CD4-positive, alpha-beta T cell treated with Interferon gamma for 1 hour (primary cell): ENCODE results near the gene SLC25A25.

Source experiments
- DNase-seq: peaks from one replicate; pipeline ENCODE4 v3.0.0-alpha.2; 2020

SLC25A25 gene

GRCh38 chr9:128149001-128149701 lies 81.1 kb downstream of the SLC25A25 start, which contains the start of gene LCN2:
Gene LCN2, plus strand, starts transcription at chr9:128149453. Its CDS starts 73 bp downstream, at chr9:128149526.
- no peak for DNase-seq

DNA sequence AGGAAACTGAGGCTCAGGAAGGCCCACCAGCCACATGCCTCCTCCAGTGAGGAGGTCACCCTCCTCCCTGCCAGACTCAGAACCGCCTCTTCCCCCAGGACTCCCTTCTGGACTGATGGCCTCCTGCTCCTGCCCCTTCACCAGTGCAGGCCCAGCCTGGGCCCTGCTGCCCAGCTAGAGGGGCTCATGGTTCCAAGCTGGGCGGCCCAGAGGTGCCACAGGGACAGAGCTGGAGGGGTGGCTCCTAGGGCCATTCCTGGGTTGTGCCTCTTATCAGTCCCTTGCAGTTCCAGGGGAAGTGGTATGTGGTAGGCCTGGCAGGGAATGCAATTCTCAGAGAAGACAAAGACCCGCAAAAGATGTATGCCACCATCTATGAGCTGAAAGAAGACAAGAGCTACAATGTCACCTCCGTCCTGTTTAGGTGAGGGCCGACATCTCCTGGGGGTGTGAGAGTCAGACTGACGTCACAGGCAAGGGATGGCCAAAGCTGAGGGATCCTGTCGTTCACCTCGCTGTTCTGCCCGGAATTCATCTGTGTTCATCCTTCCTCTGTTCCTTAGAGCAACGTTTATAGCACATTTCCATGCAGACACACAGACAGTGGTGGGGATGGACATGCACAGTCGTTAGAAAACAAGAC lies 82.0 kb downstream of the SLC25A25 start:
- no peak for DNase-seq

- DNase-seq: no peak
These were observed 82.7 kb downstream of the SLC25A25 start for GRCh38 chr9:128150594-128151308.

- DNase-seq: no peak
These were observed 83.5 kb downstream of the SLC25A25 start for GRCh38 chr9:128151309-128152132.

DNA sequence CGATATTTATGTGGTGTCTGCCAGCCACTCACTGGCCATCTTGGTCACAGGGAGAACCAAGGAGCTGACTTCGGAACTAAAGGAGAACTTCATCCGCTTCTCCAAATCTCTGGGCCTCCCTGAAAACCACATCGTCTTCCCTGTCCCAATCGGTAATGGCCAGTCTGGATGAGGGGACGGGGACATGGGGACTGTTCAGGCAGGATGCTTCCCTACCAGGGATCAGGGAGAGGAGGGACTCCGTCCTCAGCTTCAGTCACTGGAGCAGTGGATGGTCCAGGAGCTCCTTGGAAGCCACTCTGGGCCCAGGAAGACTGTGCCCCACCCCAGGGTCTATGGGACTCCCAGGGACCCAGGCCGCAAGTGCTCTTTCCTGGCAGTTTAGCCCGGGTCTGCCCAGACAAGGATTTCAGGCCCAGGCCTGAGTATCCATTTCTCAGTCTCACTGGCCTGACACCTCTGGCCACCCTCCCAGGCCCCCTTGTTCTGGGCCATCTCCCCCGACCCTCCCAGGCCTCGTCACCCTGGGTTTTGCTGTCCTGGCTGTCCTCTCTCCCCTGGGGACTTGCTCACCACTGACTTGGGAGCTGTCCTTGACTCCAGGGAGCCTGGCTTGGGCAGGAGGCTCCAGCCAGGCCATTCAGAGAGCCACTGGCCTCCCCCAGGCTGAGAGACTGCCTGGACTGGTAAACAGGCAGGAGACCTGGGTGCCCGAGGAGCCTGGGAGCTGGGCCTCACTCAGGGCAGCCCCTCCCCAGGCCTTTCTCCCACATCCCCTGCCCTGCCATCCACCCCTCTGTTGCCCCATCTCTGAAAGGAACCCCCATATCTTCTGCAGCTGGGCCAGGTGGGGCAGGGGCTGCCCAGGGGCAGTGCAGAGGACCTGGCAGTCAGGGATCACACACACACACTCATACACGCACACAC lies 84.4 kb downstream of the SLC25A25 start:
- DNase-seq: no peak

- no peak for DNase-seq
These were observed 85.3 kb downstream of the SLC25A25 start for GRCh38 chr9:128153060-128153946.

DNA sequence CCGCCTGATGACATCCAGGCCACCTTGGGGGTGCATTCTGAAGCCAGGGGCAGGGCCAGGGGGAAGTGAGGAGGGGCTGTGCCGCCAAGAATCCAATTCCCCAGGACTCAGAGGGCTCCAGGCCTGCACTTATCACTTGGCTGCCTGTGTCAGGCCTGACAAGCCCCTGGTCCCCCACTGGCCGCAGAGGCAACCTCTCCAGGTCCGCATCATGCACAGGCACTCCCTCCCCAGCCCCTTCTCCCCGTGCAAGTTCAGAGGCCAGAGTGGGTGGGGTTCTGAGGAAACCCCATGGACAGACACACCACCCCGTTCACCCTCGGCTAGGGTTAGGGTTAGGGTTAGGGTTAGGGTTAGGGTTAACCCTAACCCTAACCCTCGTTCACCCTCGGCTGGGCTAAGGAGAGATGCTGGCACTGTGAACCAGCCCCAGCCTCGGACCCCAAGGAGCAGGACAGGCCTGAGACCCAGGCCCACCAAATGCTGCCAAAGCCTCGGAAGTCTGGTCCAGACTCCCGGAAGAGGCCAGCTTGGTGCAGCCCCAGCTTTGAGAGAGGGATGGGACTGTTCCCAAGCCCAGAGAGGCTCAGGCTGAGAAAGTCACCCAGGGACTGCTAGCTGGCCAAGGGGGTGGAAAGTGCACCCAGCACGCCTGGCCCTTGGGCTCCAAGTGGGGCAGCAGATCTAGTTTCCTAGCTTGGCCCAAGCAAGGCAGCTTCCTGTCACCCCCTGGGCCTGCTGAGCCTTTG lies 86.1 kb downstream of the SLC25A25 start:
- DNase-seq: no peak

DNA sequence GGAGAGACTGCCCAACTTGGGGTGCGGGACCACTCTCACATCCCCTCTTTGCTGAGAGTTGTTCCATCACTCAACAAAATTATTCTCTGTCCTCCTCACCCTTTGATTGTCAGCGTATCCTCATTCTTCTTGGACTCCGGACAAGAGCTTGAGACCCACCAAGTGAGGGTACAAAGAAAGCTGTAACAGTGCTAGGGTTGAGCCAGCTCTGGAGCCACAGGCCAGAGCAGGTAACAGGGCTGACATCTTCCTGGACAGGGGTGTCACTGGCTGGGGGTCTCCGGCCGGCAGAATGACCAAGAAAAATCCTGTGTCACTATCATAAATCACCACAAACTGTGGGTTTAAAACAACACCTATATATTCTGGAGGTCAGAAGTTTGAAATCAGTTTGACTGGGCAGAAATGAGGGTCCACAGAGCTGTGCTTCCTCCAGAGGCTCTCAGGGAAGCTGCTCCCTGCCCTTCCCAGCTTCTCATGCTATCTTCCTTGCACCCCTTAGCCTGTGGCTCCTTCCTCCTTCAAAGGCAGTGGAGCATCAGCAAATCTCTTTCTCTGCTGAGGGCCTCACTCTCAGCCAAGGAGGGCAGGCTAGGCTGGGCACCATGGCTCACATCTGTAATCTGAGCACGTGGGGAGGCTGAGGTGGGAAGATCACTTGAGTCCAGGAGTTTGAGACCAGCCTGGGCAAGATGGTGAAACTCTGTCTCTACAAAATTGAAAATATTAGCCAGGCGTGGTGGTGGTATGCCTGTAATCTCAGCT lies 87.9 kb downstream of the SLC25A25 start:
- no peak for DNase-seq
